Stimulated activated CD4-positive, alpha-beta T cell treated with anti-CD3 and anti-CD28 coated beads, Interleukin-15, amount 100 ng/mL, for 24 hours (primary cell): Measurements from ENCODE around the gene PLXNA3.

ENCODE experiments used
- DNase-seq: peaks from one replicate; pipeline ENCODE4 v3.0.0-alpha.2; 2020

Gene PLXNA3

DNA sequence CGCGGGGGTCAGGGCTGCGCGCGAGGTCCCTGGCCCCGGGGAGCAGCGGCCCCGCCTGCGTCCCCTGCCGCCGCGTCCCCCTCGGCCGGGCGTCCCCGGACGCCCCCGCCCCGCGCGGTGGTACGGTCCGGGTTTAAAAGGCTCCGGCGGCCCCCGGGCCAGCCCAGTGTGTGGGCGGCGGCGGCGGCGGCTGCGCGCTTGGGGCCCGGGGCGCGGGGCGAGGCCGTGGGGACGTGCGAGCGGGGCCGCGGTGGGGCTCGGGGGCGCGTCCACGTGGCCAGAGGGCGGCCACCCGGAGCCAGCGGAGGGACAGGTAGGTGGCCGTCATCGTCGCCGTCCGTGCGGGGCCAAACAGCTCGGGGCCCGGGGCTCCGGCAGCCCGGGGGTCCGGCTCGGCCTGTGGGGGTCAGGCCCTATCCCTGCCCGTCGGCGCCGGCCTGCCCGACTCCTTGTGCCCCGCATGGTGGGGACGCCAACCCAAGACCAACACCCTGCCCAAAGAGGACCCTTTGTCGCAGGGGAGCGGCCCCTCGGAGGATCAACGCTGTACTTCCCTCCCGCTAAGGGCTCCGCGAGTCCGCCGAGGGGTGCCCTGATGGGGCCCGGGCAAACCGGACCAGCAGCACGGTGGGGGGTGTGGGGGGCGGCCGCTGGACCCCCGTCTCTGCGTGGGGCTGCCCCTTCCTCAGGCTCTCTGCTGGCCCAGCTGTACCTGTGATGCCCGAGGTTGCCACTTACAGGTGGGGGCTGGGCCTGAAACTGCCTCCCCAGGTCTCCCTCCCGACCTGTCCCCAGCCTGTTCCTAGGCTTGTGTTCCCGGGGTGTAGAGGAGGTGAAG, at the start of gene PLXNA3:
Gene PLXNA3 (plus strand): TSS at position 166 of the 838 bp plus-strand sequence. CDS start 1,903 bp downstream, outside the sequence.
- peak; percentile 68 for DNase-seq

DNA sequence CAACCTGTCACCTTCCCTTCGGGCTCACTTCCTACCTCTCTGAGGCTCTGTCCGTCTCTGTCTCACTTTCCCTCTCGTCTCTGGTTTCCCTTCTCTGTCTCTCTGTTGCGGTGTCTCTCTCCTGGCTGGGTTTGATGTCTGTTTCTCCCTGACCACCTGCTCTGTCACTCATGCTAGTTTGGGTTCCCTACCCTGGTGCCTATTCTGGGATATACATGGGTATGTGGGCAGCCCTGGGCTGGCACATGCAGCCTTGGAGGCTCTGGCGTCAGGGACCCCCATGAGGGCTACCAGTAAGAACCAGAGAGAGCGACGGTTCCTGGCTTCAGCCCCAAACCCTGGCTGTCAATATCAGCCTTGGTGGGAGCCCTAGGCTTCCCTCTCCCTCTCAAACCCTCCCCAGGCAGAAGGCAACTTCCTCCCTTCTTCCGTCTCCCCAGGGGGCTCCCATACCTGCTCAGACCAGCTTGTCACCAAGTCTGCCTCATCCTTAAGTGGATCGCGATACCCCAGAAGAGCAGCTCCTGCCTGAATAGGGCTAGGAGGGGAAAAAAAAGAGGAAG, 49.3 kb upstream of the PLXNA3 start:
- no peak for DNase-seq

DNA sequence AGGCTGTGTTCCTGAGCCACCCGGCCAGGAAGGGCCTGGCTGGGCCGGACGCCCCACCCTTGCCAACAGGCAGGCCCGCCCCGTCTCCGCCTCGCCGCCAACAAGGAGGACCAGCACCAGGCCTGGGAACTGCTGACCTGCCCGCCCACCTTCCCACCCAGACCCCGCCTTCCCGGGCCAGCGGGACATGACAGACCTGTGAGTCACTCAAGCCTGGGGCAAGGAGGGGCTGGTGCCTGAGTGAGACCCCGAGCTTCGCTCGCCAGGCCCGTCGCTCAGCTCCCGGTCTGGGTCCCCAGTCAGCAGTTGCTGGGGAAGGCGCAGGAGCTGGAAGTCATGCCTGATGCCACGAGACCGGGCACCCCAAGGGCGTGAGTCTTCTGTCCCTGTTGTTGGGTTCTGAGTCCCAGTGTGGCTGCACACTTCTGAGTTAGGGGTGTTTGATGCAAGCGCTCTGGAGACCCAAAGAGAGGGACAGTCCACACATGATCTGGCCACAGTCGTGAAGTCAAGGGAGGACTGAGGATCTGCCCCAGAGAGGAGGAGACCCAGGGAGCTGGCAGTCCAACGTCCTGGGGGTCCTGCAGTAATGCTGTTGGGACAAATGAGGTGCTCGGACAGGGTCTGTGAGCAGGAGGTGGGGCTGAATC, 48.7 kb upstream of the PLXNA3 start, which contains the start of gene DNASE1L1:
Gene DNASE1L1 (minus strand): TSS at position 33 of the 650 bp plus-strand sequence. CDS start 3,686 bp downstream, outside the sequence.
- no peak for DNase-seq

DNA sequence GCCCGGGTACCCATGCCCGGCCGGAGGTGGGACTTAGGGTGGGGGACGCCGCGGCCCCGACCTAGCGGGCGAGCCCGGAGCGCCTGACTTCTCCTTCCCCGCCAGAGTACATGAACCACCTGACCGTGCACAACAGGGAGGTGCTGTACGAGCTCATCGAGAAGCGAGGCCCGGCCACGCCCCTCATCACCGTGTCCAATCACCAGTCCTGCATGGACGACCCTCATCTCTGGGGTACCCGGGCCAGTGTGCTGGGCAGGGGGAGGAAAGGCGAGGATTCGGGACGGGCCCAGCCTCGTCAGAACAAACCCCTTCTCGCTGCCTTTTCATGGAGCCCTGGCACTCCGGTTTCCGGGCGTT, 46.1 kb upstream of the PLXNA3 start:
- peak; percentile 78 for DNase-seq

DNA sequence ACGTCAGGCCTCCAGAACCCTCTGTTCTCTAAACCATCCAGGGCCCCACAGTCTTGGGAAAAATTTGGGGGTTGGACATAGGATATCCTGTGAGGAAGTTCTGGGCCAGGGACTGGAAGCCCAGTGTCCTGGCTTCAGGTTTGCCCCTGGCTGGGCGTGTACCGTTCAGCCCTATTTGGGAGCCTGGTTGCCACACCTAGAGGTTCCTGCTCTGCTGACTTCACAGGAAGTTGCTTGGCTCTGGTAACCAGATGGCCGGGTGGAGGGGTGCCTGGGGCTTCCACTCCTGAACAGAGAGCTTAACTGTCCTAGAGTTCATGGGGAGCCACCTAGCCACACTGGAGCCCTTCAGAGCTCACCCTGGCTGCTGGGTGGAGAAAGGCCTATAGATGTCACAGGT, 45.6 kb upstream of the PLXNA3 start:
- peak; percentile 50 for DNase-seq

DNA sequence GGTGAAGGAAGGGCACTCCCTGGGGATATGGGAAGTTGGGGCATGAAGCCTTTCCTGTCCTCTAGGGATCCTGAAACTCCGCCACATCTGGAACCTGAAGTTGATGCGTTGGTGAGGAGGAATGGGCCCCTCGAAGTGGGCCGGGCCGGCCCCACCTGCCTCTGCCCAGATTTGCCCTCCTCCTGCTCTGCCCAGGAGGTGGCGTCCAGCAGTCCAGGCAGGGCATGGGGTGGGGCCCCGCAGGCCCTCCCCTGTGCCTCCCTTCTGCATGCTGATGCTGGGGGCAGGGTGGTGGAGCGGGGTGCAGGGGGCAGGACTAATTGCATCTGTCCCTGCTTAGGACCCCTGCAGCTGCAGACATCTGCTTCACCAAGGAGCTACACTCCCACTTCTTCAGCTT, 44.9 kb upstream of the PLXNA3 start:
- no peak for DNase-seq

DNA sequence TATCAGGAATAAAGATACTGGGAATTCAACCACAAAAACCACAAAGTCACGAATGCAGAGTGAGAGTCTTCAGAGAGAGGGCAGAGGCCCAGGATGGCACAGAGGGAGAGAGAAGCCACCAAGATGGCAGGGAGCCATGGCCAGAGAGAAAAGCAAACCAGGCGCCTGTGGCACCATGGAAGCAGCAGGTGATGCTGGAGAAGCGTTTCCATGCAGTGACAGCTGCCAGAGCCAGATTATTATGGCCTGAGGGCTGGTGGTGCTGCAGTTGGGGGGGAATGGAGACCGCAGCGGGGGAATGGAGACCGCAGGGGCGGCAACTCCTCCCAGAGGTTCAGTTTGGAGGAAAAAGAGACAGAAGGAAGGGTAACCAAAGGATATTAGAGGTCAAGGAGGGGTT, 40.9 kb upstream of the PLXNA3 start:
- no peak for DNase-seq

DNA sequence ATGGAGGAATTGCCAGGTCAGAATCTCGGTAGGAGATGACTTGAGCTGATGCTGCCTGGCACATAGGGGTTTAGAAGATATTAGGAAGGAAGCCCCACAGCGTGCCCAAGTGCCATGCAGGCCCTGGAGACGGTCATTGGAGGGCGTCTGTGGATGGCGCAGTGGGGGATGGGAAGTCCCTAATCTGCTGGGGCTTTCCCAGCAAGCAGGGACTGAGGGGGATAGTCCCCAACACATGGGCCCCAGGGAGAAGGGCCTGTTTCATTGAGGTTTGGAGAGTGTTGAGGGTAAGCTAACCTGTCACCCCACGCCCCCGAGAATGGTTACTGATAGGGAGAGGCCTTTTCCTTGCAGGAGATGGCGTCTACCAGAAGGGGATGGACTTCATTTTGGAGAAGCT, 38.9 kb upstream of the PLXNA3 start:
- DNase-seq = no peak

DNA sequence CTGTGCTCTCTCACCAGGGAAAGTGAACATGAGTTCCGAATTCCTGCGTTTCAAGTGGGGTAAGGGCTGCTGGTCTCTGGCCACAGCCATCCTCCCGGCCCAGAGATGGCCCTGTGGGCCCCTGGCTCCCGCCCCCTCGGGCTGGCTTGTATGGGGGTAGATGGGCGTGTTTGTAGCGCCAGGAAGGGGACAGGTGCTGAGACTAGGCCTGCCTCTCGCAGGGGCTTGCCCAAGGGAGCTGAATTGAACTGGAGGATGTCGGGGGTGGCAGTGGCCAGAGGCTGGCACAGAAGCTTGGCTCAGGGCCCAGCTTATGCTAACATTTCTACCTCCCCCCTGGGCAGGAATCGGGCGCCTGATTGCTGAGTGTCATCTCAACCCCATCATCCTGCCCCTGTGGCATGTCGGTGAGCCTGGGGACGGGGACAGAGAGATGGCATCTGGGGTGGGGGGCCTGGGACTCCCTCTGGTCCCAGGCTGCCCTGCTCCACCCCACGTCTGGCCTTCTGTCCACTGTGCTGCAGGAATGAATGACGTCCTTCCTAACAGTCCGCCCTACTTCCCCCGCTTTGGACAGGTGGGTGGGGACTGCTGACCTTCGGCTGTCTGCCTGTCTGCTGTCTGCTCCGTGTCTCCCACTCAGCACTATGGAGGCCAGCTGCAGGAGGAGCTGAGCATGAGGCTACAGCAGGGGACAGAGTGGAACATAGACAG, 38.2 kb upstream of the PLXNA3 start:
- no peak for DNase-seq

DNA sequence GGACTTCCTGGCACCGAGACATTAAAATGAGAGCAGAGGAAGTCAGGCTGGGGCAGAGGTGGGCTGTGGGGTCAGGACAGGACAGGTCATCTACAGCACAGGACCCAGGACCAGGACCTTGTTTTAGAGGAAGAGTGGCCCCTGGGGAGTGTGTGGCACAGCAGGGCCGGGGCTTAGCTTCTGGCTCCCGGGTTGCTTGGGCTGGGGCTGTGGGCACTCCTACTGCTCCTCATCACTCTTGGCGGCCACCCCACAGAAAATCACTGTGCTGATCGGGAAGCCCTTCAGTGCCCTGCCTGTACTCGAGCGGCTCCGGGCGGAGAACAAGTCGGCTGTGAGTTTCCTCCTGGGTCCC, 37.7 kb upstream of the PLXNA3 start:
- DNase-seq = no peak

DNA sequence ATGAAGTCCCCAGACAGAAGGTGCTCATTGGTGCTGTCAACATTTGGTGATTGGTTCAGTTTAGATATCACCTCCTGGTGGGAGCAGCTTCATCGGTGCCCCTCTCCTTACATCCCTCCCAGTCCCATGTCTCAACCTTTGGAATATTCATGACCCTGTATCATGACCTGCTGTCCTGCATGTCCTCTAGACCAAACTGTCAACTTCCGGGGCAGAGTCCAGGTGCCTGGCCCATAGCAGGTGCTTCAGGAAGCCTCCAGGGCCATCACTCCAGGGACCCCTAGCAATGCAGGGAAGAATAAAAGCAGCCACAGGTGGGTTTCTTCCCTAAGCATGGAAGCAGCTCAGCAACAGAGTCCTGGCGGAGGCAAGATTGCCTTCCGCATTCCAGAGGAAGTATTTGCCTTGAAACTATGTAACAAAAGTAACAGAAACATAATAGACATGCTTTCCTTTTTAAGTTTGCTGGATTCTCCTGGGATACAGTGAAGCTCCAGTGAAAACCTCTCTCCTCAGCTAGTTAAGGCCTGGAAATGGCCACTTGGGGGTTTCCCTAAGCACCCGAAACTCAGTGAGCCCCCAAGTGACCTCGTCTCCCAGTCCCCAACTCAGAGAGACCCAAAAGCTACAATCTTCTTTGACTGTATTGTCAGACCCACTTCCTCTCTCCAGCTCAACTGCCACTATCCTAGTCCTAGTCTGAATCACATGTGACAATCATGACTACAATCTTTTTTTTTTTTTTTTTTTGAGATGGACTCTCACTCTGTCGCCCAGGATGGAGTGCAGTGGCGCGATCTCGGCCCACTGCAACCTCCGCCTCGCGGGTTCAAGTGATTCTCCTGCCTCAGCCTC, 30.9 kb upstream of the PLXNA3 start:
- DNase-seq = no peak

DNA sequence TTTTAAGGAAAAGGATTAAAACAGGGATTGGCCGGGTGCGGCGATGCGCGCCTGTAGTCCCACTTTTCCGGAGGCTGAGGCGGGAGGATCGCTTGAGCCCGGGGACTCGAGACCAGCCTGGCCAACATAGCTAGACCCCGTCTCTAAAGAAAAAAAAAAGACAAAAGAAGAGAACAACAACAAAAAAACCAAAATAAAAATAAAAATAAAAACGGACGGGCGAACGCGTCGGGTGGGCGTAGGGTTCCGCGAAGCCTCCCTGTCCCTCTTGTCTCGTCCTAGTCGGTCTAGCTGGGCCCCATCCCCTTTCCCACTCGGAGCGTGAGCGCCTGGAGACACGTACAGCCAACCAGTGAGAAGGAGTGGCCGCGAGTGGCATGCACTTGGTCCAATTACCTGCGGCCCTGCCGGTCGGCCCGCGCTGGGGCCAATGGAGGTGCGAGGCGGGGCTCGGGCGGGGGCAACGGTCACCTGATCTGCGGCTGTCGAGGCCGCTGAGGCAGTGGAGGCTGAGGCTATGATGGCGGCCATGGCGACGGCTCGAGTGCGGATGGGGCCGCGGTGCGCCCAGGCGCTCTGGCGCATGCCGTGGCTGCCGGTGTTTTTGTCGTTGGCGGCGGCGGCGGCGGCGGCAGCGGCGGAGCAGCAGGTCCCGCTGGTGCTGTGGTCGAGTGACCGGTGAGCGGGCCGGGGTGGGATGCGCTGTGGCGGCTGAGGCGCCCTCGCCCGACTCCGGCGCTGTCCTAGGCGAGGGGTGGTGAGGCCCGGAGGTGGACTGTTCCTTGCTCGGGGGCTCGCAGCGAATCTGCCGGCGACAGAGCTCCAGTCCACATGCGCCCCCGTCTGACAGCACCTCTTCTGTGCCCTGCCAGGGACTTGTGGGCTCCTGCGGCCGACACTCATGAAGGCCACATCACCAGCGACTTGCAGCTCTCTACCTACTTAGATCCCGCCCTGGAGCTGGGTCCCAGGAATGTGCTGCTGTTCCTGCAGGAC, 29.6 kb upstream of the PLXNA3 start, which contains the start of gene ATP6AP1:
Gene ATP6AP1 (plus strand): TSS at position 502 of the 996 bp plus-strand sequence. CDS start 16 bp downstream, at position 518.
- DNase-seq = peak; percentile 92

DNA sequence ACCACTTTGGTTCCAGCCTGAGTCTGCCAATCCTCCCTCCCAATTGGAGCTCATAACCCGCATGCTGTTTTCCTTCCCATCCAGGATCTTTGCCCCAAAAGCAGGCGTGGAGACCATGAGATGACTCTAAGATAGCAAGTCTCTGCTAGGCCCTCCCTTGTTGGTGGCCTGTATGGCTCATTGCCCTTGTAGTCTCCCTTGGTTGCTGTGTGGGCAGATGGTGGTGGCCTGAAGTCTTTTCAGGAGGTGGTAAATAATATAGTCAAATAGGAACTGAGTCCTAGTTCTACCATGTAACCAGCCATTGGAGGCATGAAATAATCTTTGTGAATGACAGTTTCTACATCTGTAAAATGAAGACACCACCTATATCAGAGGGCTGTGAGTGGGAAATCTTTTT, 28.4 kb upstream of the PLXNA3 start:
- no peak for DNase-seq

DNA sequence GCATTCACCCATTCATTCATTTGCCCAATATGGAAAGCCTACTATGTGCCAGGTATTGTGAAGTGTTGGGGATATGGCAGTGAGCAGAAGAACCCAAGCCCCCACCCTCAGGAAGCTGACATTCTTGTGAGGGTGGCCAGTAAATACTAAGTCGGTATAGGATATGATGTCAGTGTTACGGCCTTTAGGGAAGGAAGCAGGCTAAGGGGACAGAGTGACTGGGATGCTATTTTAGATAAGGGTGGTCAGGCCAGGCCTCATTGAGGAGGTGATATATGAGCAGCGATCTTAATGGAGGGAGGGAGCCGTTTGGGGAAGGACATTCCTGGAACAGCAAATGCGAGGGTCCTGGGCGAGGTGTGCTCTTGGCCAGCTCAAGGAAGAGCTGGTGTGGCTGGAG, 27.6 kb upstream of the PLXNA3 start:
- no peak for DNase-seq

DNA sequence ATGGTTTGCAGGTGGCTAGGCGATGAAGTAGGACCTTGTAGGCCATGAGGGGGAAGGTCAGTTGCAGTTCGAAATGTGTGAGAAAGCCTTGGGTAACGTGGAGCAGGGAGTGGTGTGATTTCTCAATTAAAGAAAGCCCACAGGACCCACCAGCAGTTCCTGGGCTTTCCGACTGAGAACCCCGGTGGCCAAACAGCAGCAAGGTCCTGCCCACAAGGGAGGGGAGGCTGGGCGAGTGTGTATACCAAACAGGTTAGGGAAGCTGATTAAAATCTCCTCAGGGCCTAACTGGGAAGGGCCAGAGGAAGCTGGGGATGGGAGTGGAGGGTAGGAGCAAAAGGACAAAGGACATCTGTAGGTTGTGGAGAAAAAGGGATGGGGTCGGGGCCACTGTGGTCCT, 27.2 kb upstream of the PLXNA3 start:
- DNase-seq = no peak

DNA sequence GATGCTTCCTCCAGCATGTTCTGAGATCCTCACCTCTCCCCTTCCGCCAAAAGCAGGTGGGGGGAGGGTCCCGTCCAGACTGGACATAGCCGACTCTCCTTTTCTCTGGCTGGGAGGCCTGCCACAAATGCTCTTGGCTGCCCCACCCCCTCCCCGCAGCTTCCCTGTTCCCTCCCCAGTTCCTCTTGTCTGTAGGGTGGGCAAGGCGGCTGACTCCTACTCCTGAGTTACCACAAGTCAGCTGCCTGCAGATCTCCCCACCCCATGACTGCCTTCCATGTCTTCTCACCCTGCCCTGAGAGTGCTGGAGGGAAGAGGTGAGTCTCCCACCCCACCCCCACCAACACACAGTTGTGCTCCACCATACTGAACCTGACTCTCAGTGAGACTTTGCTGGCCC, 26.7 kb upstream of the PLXNA3 start:
- DNase-seq = no peak

DNA sequence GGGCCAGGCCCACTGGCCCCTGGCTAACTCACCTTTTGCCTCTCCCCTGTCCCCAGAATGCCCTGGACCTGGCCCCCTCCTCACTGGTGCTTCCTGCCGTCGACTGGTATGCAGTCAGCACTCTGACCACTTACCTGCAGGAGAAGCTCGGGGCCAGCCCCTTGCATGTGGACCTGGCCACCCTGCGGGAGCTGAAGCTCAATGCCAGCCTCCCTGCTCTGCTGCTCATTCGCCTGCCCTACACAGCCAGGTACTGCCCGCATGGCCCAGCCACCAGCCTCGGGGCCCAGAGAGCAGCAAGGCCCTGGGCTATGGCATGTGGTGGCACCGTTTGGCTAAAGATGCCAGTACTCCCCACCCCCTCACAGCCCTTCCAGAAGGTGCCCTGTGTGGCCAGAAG, 25.9 kb upstream of the PLXNA3 start:
- no peak for DNase-seq

DNA sequence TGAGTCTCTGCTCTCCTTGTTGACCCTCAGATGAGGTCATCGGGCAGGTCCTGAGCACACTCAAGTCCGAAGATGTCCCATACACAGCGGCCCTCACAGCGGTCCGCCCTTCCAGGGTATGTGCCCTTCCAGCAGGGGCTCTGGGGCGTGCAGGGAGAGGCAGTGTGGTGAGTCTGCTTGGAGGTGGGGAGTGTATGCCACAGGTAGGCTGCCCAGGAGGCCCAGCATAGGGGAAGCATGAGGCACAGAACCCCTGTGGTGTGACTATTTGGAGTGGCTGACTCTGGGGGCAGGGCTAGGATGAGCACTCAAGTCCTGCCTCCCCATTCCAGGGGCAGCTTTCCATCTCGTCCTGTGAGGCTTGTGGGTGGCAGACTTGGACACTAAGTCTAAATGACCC, 24.5 kb upstream of the PLXNA3 start:
- DNase-seq = no peak

DNA sequence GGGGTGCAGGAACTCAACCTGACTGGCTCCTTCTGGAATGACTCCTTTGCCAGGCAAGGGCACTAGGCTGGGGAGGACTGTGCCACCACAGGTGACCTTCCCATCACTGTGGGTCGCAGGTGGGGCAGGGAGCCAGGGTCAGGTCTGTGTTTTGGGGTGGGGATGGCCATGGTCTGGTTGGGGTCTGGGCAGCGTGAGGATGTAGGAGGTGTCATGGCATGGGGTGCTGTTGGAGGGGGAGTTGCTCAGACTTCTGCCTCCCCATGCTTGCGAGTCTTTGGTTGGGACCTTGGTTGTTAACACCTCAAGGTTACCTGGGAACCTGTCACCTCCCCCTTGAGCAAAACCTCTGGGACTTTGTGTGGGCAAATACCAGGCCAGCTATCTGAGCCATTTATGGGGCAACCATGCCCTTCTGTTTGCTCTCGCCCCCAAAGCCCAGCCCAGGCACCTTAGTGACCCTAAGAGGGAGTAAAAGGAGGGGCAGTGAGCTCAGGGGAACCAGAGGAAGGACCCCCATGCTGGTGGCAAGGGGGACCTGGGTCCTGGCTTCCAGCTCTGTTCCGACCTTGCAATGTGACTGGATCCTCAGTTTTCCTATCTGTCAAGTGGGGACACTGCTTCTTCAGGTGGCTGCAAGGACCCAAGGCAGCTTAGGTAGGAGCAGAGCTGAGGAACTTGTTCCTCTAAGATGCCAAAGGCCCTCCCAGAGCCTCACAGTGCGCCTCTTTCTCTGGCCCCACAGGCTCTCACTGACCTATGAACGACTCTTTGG, 23.5 kb upstream of the PLXNA3 start:
- DNase-seq = no peak

DNA sequence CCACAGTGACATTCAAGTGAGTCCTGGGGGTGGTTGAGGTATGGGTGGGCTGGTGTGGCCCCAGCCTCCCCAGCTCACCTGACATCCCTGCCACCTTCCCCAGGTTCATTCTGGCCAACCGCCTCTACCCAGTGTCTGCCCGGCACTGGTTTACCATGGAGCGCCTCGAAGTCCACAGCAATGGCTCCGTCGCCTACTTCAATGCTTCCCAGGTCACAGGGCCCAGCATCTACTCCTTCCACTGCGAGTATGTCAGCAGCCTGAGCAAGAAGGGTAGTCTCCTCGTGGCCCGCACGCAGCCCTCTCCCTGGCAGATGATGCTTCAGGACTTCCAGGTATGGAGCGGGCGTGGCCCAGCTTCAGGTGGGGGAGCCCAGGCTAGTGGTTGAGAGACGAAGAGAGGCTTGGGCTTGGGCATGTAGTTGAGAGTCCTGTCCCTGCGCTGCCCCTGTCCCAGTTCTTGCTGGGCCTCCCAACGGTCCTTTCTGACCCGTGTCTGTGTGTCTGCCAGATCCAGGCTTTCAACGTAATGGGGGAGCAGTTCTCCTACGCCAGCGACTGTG, 22.8 kb upstream of the PLXNA3 start:
- no peak for DNase-seq
